ENCODE measurements around the gene ANGPTL7. TPM values are rescaled to one million over a fixed set of nuclear protein-coding genes. Genes with fewer than 3 reads are reported as not detected.
"Not testable (repeated sequence)": the region's sequence is repeated elsewhere in the genome, so short reads cannot be mapped to it uniquely, and the experiment has no call there.

ANGPTL7 gene
- total RNA-seq, 5 donors from 2014 or later (not counting 1 experiment from before 2014, with no cell fraction given): not detected

- peaks cover 23% of the 10 kb centered on the region for H3K36me3 Mint-ChIP-seq
Measured at GRCh38 chr1:11176081-11176706, 13.0 kb upstream of the ANGPTL7 start.

GRCh38 chr1:11178021-11179015 lies 10.8 kb upstream of the ANGPTL7 start:
- Histone ChIP-seq H3K27ac (ENCODE audit: low read length) (no peak overlapping the region), H3K27me3 (replicated peaks in 1 of 2; ENCODE audit: control insufficient read depth in 2 of 2, extremely low read depth in 1 of 2, insufficient read depth in 2 of 2, low read length in 1 of 2) (no peaks in the 10 kb centered on the region), H3K4me3 (ENCODE audit: control insufficient read depth in 1 of 2, extremely low read depth in 1 of 2, low read length in 1 of 2) (no peak overlapping the region), H3K36me3 (ENCODE audit: control insufficient read depth in 2 of 2, extremely low read depth in 1 of 2, insufficient read depth in 1 of 2, low read length in 1 of 2) (peaks cover 6 to 46% of the 10 kb centered on the region in 2 donors), H3K4me1 (ENCODE audit: control insufficient read depth in 1 of 2, extremely low read depth in 1 of 2, insufficient read depth in 2 of 2, low read length in 2 of 2) (no peaks in the 10 kb centered on the region), H3K9me3 (no peaks in the 10 kb centered on the region)
- Mint-ChIP-seq H3K36me3 (peaks cover 24% of the 10 kb centered on the region), H3K4me1 (no peaks in the 10 kb centered on the region), H3K27me3 (no peaks in the 10 kb centered on the region), H3K27ac (peak overlapping the region in 1 of 2 donors; percentile 30), H3K9me3 (no peaks in the 10 kb centered on the region), H3K4me3 (no peak overlapping the region)
- 94% methylated on average over 3 of the region's 7 CpGs for WGBS (ENCODE audit: insufficient coverage)
- POLR2A ChIA-PET: interaction anchor here in 1 of 2 donors (0.5 kb wide), 1 partner anchor 1853 kb away, joined by 4 read pairs; no protein-coding TSS in a partner anchor
- ATAC-seq (replicated peaks in 1 of 4) (no peak), DNase-seq (no peak)
- CTCF ChIA-PET: no interaction called here

More at GRCh38 chr1:11176081-11176706, 13.0 kb upstream of the ANGPTL7 start:
- ATAC-seq (replicated peaks in 1 of 4): no peak
- H3K27ac Mint-ChIP-seq: no peak overlapping the region
- H3K27me3 Mint-ChIP-seq: no peaks in the 10 kb centered on the region
- no peak for DNase-seq
- 95% methylated on average over 11 of the region's 11 CpGs for WGBS (ENCODE audit: insufficient coverage)
- Histone ChIP-seq H3K27ac (ENCODE audit: low read length) (no peak overlapping the region), H3K36me3 (ENCODE audit: control insufficient read depth in 2 of 2, extremely low read depth in 1 of 2, insufficient read depth in 1 of 2, low read length in 1 of 2) (peaks cover 6 to 33% of the 10 kb centered on the region in 2 donors), H3K4me3 (ENCODE audit: control insufficient read depth in 1 of 2, extremely low read depth in 1 of 2, low read length in 1 of 2) (no peak overlapping the region), H3K4me1 (ENCODE audit: control insufficient read depth in 1 of 2, extremely low read depth in 1 of 2, insufficient read depth in 2 of 2, low read length in 2 of 2) (no peaks in the 10 kb centered on the region), H3K9me3 (no peaks in the 10 kb centered on the region), H3K27me3 (replicated peaks in 1 of 2; ENCODE audit: control insufficient read depth in 2 of 2, extremely low read depth in 1 of 2, insufficient read depth in 2 of 2, low read length in 1 of 2) (no peaks in the 10 kb centered on the region)
- no peaks in the 10 kb centered on the region for H3K4me1 Mint-ChIP-seq
- no peak overlapping the region for H3K4me3 Mint-ChIP-seq
- CTCF ChIA-PET: no interaction called here
- POLR2A ChIA-PET: interaction anchor here in 1 of 2 donors (0.7 kb wide), 1 partner anchor 1232 kb away, joined by 6 read pairs; no protein-coding TSS in a partner anchor
- no peaks in the 10 kb centered on the region for H3K9me3 Mint-ChIP-seq

GRCh38 chr1:11179125-11179524 lies 10.0 kb upstream of the ANGPTL7 start:
- DNase-seq (no peak), ATAC-seq (replicated peaks in 1 of 4) (no peak)
- no peak overlapping the region for H3K4me3 Mint-ChIP-seq
- no peaks in the 10 kb centered on the region for H3K27me3 Mint-ChIP-seq
- no peak overlapping the region for H3K4me3 ChIP-seq (ENCODE audit: control insufficient read depth in 1 of 2, extremely low read depth in 1 of 2, low read length in 1 of 2)
- H3K9me3 Mint-ChIP-seq: no peaks in the 10 kb centered on the region
- H3K36me3 ChIP-seq (ENCODE audit: control insufficient read depth in 2 of 2, extremely low read depth in 1 of 2, insufficient read depth in 1 of 2, low read length in 1 of 2): peaks cover 8 to 52% of the 10 kb centered on the region in 2 donors
- POLR2A ChIA-PET: interaction anchor here in 1 of 2 donors (0.5 kb wide), 1 partner anchor 1113 kb away, joined by 4 read pairs; no protein-coding TSS in a partner anchor
- H3K4me1 Mint-ChIP-seq: no peaks in the 10 kb centered on the region
- H3K27me3 ChIP-seq (replicated peaks in 1 of 2; ENCODE audit: control insufficient read depth in 2 of 2, extremely low read depth in 1 of 2, insufficient read depth in 2 of 2, low read length in 1 of 2): no peaks in the 10 kb centered on the region
- H3K36me3 Mint-ChIP-seq: peaks cover 20% of the 10 kb centered on the region
- H3K9me3 ChIP-seq: no peaks in the 10 kb centered on the region
- peak overlapping the region in 1 of 2 donors; percentile 1 for H3K27ac Mint-ChIP-seq
- CTCF ChIA-PET: no interaction called here
- H3K27ac ChIP-seq (ENCODE audit: low read length): no peak overlapping the region
- H3K4me1 ChIP-seq (ENCODE audit: control insufficient read depth in 1 of 2, extremely low read depth in 1 of 2, insufficient read depth in 2 of 2, low read length in 2 of 2): no peaks in the 10 kb centered on the region

- Mint-ChIP-seq H3K36me3 (peaks cover 22% of the 10 kb centered on the region), H3K27ac (peak overlapping the region in 1 of 2 donors; percentile 1)
- H3K4me3 Mint-ChIP-seq; ATAC-seq (replicated peaks in 1 of 4); H3K9me3 Mint-ChIP-seq; H3K27me3 Mint-ChIP-seq; H3K27ac ChIP-seq (ENCODE audit: low read length); DNase-seq; H3K9me3 ChIP-seq; H3K4me1 ChIP-seq (ENCODE audit: control insufficient read depth in 1 of 2, extremely low read depth in 1 of 2, insufficient read depth in 2 of 2, low read length in 2 of 2); H3K27me3 ChIP-seq (replicated peaks in 1 of 2; ENCODE audit: control insufficient read depth in 2 of 2, extremely low read depth in 1 of 2, insufficient read depth in 2 of 2, low read length in 1 of 2); H3K4me3 ChIP-seq (ENCODE audit: control insufficient read depth in 1 of 2, extremely low read depth in 1 of 2, low read length in 1 of 2); H3K4me1 Mint-ChIP-seq; CTCF ChIA-PET: not testable (repeated sequence)
- POLR2A ChIA-PET: interaction anchor here in 1 of 2 donors (0.5 kb wide), 1 partner anchor 737 kb away, joined by 4 read pairs; no protein-coding TSS in a partner anchor
- 100% methylated on average over 2 of the region's 3 CpGs for WGBS (ENCODE audit: insufficient coverage)
- H3K36me3 ChIP-seq (ENCODE audit: control insufficient read depth in 2 of 2, extremely low read depth in 1 of 2, insufficient read depth in 1 of 2, low read length in 1 of 2): peaks cover 8 to 57% of the 10 kb centered on the region in 2 donors
Measured at GRCh38 chr1:11179749-11180148, 9.4 kb upstream of the ANGPTL7 start.

- Histone ChIP-seq H3K9me3 (no peaks in the 10 kb centered on the region), H3K4me1 (ENCODE audit: control insufficient read depth in 1 of 2, extremely low read depth in 1 of 2, insufficient read depth in 2 of 2, low read length in 2 of 2) (no peaks in the 10 kb centered on the region), H3K27ac (ENCODE audit: low read length) (no peak overlapping the region), H3K4me3 (ENCODE audit: control insufficient read depth in 1 of 2, extremely low read depth in 1 of 2, low read length in 1 of 2) (no peak overlapping the region), H3K27me3 (replicated peaks in 1 of 2; ENCODE audit: control insufficient read depth in 2 of 2, extremely low read depth in 1 of 2, insufficient read depth in 2 of 2, low read length in 1 of 2) (no peaks in the 10 kb centered on the region), H3K36me3 (ENCODE audit: control insufficient read depth in 2 of 2, extremely low read depth in 1 of 2, insufficient read depth in 1 of 2, low read length in 1 of 2) (peaks cover 8 to 59% of the 10 kb centered on the region in 2 donors)
- DNase-seq: no peak
- H3K9me3 Mint-ChIP-seq: no peaks in the 10 kb centered on the region
- no peaks in the 10 kb centered on the region for H3K27me3 Mint-ChIP-seq
- ChIA-PET POLR2A (interaction anchor here in 1 of 2 donors (0.5 kb wide), 1 partner anchor 738 kb away, joined by 4 read pairs; no protein-coding TSS in a partner anchor), CTCF (interaction anchor here in 1 of 2 donors (0.7 kb wide), 1 partner anchor 391 kb away, joined by 4 read pairs; no protein-coding TSS in a partner anchor)
- H3K4me3 Mint-ChIP-seq: no peak overlapping the region
- H3K36me3 Mint-ChIP-seq: peaks cover 28% of the 10 kb centered on the region
- H3K27ac Mint-ChIP-seq: no peak overlapping the region
- no peaks in the 10 kb centered on the region for H3K4me1 Mint-ChIP-seq
- no peak for ATAC-seq (replicated peaks in 1 of 4)
Measured at GRCh38 chr1:11180342-11180744, 8.8 kb upstream of the ANGPTL7 start.

GRCh38 chr1:11182884-11183283 lies 6.3 kb upstream of the ANGPTL7 start:
- WGBS (ENCODE audit: insufficient coverage): no CpG with 5 or more reads among the region's 3 CpGs
- H3K9me3 ChIP-seq: no peaks in the 10 kb centered on the region
- H3K4me1 ChIP-seq (ENCODE audit: control insufficient read depth in 1 of 2, extremely low read depth in 1 of 2, insufficient read depth in 2 of 2, low read length in 2 of 2): no peaks in the 10 kb centered on the region
- Mint-ChIP-seq H3K4me3 (no peak overlapping the region), H3K36me3 (peaks cover 30% of the 10 kb centered on the region), H3K27me3 (no peaks in the 10 kb centered on the region), H3K4me1 (peaks cover 0 to 2% (median 0%) of the 10 kb centered on the region in 3 donors), H3K9me3 (no peaks in the 10 kb centered on the region), H3K27ac (no peak overlapping the region)
- ChIA-PET CTCF (interaction anchor here in 1 of 2 donors (0.6 kb wide), 1 partner anchor 147 kb away, joined by 11 read pairs; no protein-coding TSS in a partner anchor), POLR2A (interaction anchor here in 1 of 2 donors (0.6 to 0.7 kb wide), 2 partner anchors 36 kb away, joined by 3 to 4 read pairs; no protein-coding TSS in a partner anchor)
- H3K36me3 ChIP-seq (ENCODE audit: control insufficient read depth in 2 of 2, extremely low read depth in 1 of 2, insufficient read depth in 1 of 2, low read length in 1 of 2): peaks cover 3 to 52% of the 10 kb centered on the region in 2 donors
- ATAC-seq (replicated peaks in 1 of 4) (no peak), DNase-seq (no peak)
- H3K27me3 ChIP-seq (replicated peaks in 1 of 2; ENCODE audit: control insufficient read depth in 2 of 2, extremely low read depth in 1 of 2, insufficient read depth in 2 of 2, low read length in 1 of 2): no peaks in the 10 kb centered on the region
- H3K4me3 ChIP-seq (ENCODE audit: control insufficient read depth in 1 of 2, extremely low read depth in 1 of 2, low read length in 1 of 2): no peak overlapping the region
- no peak overlapping the region for H3K27ac ChIP-seq (ENCODE audit: low read length)
